ENCODE measurements around the gene SESN2.

- TF ChIP-seq, protein P1, sequence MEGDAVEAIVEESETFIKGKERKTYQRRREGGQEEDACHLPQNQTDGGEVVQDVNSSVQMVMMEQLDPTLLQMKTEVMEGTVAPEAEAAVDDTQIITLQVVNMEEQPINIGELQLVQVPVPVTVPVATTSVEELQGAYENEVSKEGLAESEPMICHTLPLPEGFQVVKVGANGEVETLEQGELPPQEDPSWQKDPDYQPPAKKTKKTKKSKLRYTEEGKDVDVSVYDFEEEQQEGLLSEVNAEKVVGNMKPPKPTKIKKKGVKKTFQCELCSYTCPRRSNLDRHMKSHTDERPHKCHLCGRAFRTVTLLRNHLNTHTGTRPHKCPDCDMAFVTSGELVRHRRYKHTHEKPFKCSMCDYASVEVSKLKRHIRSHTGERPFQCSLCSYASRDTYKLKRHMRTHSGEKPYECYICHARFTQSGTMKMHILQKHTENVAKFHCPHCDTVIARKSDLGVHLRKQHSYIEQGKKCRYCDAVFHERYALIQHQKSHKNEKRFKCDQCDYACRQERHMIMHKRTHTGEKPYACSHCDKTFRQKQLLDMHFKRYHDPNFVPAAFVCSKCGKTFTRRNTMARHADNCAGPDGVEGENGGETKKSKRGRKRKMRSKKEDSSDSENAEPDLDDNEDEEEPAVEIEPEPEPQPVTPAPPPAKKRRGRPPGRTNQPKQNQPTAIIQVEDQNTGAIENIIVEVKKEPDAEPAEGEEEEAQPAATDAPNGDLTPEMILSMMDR (IDR thresholded peaks at IDR 0.05) = no peak
- TF ChIP-seq EZH2 (IDR thresholded peaks at IDR 0.05; ENCODE audit: borderline replicate concordance, insufficient read depth, low read depth, low read length, poor library complexity, severe bottlenecking) = no peak
Measured at GRCh38 chr1:28308750-28309149, 49.4 kb downstream of the SESN2 start.
